CD8-positive, alpha-beta memory T cell (primary cell): ENCODE data around the gene CABCOCO1. TPM values are rescaled to one million over a fixed set of nuclear protein-coding genes. Genes with fewer than 3 reads are reported as not detected.

Experiments
- CTCF ChIA-PET: fragments of 350-600 bp; sonication (Branson Sonifier 250); formaldehyde crosslinking; loops from one replicate; lab custom pipeline; 2021; ENCODE audit warnings: antibody characterized with exemption; lab: Charles Lee
- POLR2A ChIA-PET: fragments of 350-600 bp; sonication (Branson Sonifier 250); formaldehyde crosslinking; loops from one replicate; lab custom pipeline; 2021; ENCODE audit warnings: antibody characterized with exemption; lab: Charles Lee
- DNase-seq, 5 donors: peaks; one replicate each; pipeline versions ENCODE4 v3.0.0 to v3.0.0-alpha.2; 2020 to 2022; ENCODE audit warnings: mixed read lengths in 1 of 5
- H3K27ac ChIP-seq: one replicate; pipeline ENCODE4 v1.7.0; 2013; ENCODE audit warnings: low read depth, mild to moderate bottlenecking, low read length, moderate library complexity
- H3K27me3 ChIP-seq: 2 replicates; pipeline ENCODE4 v1.7.0; 2013; ENCODE audit warnings: low read length, mild to moderate bottlenecking; ENCODE audit not compliant: insufficient read depth, poor library complexity, severe bottlenecking
- H3K36me3 ChIP-seq: 2 replicates; pipeline ENCODE4 v1.7.0; 2013; ENCODE audit warnings: mild to moderate bottlenecking, low read length, moderate library complexity; ENCODE audit not compliant: insufficient read depth
- H3K4me1 ChIP-seq: 2 replicates; pipeline ENCODE4 v1.7.0; 2013; ENCODE audit warnings: mild to moderate bottlenecking, low read length, moderate library complexity; ENCODE audit not compliant: insufficient read depth
- H3K4me3 ChIP-seq: 2 replicates; pipeline ENCODE4 v1.7.0; 2013; ENCODE audit warnings: mild to moderate bottlenecking, low read length
- H3K9me3 ChIP-seq: 2 replicates; pipeline ENCODE4 v1.7.0; 2013; ENCODE audit warnings: mild to moderate bottlenecking, low read length
- H3K27ac Mint-ChIP-seq, 8 donors: one replicate each; pipeline ENCODE4 v1.8.0; 2020 to 2021; ENCODE audit warnings: mixed read lengths in 8 of 8, mild to moderate bottlenecking in 6 of 8, inconsistent platforms in 3 of 8, moderate library complexity in 3 of 8
- H3K27me3 Mint-ChIP-seq, 2 donors: one replicate each; pipeline ENCODE4 v1.8.0; 2020 to 2021; ENCODE audit warnings: mixed read lengths in 2 of 2, mild to moderate bottlenecking in 1 of 2, moderate library complexity in 1 of 2
- H3K36me3 Mint-ChIP-seq, 3 donors: one replicate each; pipeline ENCODE4 v1.8.0; 2020 to 2021; ENCODE audit warnings: mixed read lengths in 3 of 3, inconsistent platforms in 1 of 3, mild to moderate bottlenecking in 1 of 3
- H3K4me1 Mint-ChIP-seq, 3 donors: one replicate each; pipeline ENCODE4 v1.8.0; 2020 to 2021; ENCODE audit warnings: mixed read lengths in 3 of 3, inconsistent platforms in 1 of 3, mild to moderate bottlenecking in 1 of 3
- H3K4me3 Mint-ChIP-seq, 7 donors: one replicate each; pipeline ENCODE4 v1.8.0; 2020 to 2021; ENCODE audit warnings: mixed read lengths in 7 of 7, mild to moderate bottlenecking in 6 of 7, moderate library complexity in 4 of 7, inconsistent platforms in 2 of 7
- H3K9me3 Mint-ChIP-seq, 5 donors: one replicate each; pipeline ENCODE4 v1.8.0; 2020 to 2022; ENCODE audit warnings: mixed read lengths in 5 of 5, mild to moderate bottlenecking in 3 of 5, moderate library complexity in 2 of 5, inconsistent platforms in 1 of 5
- polyA plus RNA-seq: library from polyadenylated mRNA; unstranded; fragments of 300-500 nt; fragmentation: Illumina TruSeq; gene quantifications from one replicate; pipeline ENCODE4 v1.2.3, GENCODE V29; 2021
- total RNA-seq, 2 experiments: library from RNA; stranded (reverse); gene quantifications; one replicate each; pipeline ENCODE4 v1.2.3, GENCODE V29; 2021

CABCOCO1 gene, protein sequence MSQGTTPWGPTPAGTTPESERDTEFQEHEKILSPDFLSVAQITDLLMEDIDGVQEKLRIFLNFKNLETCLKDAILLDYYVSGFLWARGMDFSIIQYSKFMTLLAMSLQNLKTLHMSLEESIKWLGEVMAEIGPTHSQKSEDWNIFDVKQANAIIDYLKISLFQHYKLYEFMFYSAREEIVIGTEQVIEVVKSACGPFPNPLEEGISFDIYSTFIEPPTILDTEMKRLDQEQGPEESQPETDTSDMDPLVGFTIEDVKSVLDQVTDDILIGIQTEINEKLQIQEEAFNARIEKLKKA
- total RNA-seq = not detected
- polyA plus RNA-seq = not detected

DNA sequence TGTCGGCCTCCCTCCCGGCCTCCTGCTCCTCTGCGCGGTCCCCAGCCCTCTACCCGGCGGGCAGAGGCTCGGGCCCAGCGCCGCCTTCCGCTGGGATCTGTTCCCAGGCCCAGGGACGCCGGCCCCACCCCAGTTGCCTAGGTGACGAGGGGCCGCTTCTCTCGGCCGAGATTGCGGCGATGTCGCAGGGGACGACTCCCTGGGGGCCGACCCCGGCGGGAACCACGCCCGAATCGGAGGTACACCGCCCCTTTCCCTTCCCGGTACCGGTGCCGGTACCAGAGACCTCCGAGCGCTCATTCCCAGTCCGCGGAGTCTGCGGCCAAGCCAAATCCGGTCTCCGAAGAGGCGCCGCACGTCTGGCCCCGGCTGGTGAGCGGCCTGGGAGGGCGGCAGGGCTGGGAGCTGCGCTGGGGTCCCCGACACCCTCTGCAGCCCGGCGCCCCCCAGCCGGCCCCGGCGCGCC lies at the start of gene CABCOCO1:
TSS of gene CABCOCO1 (plus strand) at position 136 of the 466 bp plus-strand sequence. CDS start at position 180, 44 bp downstream.
- DNase-seq = no peak
- Mint-ChIP-seq H3K36me3 (no peaks in the 10 kb centered on the region), H3K9me3 (no peaks in the 10 kb centered on the region), H3K27ac (no peak within 1 kb of the TSS), H3K4me3 (no peak within 1 kb of the TSS), H3K27me3 (peaks cover 15 to 46% of the 10 kb centered on the region in 2 donors), H3K4me1 (peaks cover 0 to 1% (median 0%) of the 10 kb centered on the region in 3 donors)
- Histone ChIP-seq H3K27ac (no peak within 1 kb of the TSS), H3K9me3 (no peaks in the 10 kb centered on the region), H3K27me3 (peaks cover 8% of the 10 kb centered on the region), H3K4me3 (no peak within 1 kb of the TSS), H3K36me3 (no peaks in the 10 kb centered on the region), H3K4me1 (no peaks in the 10 kb centered on the region)
- ChIA-PET POLR2A (no interaction called here), CTCF (no interaction called here)

DNA sequence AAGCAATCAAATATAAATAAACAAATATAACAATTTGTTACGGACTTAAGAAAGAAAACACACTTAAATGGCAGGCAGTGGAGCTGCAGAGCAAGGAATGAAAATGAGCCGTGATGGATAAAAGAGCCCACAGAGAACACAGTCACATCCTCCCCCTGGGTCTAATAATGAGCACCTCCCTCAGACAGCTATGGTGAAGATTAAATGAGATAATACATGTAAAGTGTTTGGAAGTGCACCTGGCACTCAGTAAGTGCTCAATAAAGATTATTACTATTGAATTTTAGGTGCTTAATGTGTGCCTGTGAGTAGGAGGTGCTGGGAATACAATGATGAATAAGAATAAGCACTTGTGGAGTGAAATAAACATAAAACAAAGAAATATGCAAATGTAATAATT lies 49.1 kb upstream of the CABCOCO1 start:
- no peaks in the 10 kb centered on the region for H3K9me3 Mint-ChIP-seq
- H3K36me3 Mint-ChIP-seq = no peaks in the 10 kb centered on the region
- H3K4me1 Mint-ChIP-seq = no peaks in the 10 kb centered on the region
- H3K4me3 ChIP-seq = no peak overlapping the region
- DNase-seq = no peak
- H3K4me3 Mint-ChIP-seq = no peak overlapping the region
- H3K36me3 ChIP-seq = no peaks in the 10 kb centered on the region
- no peaks in the 10 kb centered on the region for H3K9me3 ChIP-seq
- no peaks in the 10 kb centered on the region for H3K27me3 ChIP-seq
- peaks cover 0 to 10% of the 10 kb centered on the region in 2 donors for H3K27me3 Mint-ChIP-seq
- no peak overlapping the region for H3K27ac ChIP-seq
- POLR2A ChIA-PET = no interaction called here
- CTCF ChIA-PET = no interaction called here
- no peaks in the 10 kb centered on the region for H3K4me1 ChIP-seq
- no peak overlapping the region for H3K27ac Mint-ChIP-seq

DNA sequence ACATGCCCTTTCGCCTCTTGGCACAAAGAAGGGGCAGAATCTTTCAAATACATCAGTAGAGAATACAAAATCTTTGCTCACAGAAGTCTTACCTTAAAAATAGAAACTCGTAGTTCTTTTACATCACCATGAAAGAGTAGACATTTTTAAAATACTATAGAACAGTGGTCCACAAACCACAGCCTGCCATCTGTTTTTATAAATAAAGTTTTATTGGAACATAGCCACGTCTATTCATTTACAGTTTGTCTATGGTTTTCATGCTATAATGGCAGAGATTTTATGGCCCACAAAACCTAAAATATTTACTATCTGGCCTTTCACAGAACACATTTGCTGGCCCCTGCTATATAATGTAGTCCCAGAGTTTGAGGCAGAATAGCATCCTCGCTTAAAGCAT lies 46.1 kb upstream of the CABCOCO1 start:
- Histone ChIP-seq H3K27ac (no peak overlapping the region), H3K27me3 (no peaks in the 10 kb centered on the region), H3K4me1 (no peaks in the 10 kb centered on the region), H3K9me3 (no peaks in the 10 kb centered on the region), H3K4me3 (no peak overlapping the region), H3K36me3 (no peaks in the 10 kb centered on the region)
- Mint-ChIP-seq H3K36me3 (no peaks in the 10 kb centered on the region), H3K4me3 (no peak overlapping the region), H3K4me1 (no peaks in the 10 kb centered on the region), H3K27ac (no peak overlapping the region), H3K27me3 (peaks cover 4 to 19% of the 10 kb centered on the region in 2 donors), H3K9me3 (no peaks in the 10 kb centered on the region)
- ChIA-PET POLR2A (no interaction called here), CTCF (no interaction called here)
- no peak for DNase-seq

DNA sequence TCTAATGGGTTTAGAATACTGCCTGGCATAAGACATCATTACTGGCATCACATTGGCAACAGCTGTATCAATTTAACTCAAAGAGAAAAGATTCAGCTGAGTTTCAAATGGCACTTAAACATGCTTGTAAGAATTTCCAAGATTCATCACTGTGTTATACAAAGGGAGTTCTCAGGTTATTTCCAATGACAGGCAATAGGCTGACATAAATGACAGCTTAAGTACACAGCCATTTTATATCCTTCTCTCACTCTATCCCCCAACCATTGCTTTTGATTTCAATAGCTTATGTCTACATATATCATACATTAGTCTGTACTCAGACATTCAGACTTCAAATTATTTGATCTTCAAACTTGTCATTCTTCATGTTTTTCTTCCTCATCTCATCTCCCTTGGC lies 45.5 kb upstream of the CABCOCO1 start:
- H3K36me3 ChIP-seq = no peaks in the 10 kb centered on the region
- ChIA-PET POLR2A (no interaction called here), CTCF (no interaction called here)
- H3K9me3 Mint-ChIP-seq = no peaks in the 10 kb centered on the region
- H3K27me3 ChIP-seq = no peaks in the 10 kb centered on the region
- H3K27ac ChIP-seq = no peak overlapping the region
- H3K4me1 ChIP-seq = no peaks in the 10 kb centered on the region
- no peaks in the 10 kb centered on the region for H3K4me1 Mint-ChIP-seq
- no peak for DNase-seq
- no peaks in the 10 kb centered on the region for H3K9me3 ChIP-seq
- peaks cover 5 to 17% of the 10 kb centered on the region in 2 donors for H3K27me3 Mint-ChIP-seq
- H3K36me3 Mint-ChIP-seq = no peaks in the 10 kb centered on the region
- no peak overlapping the region for H3K4me3 ChIP-seq
- no peak overlapping the region for H3K4me3 Mint-ChIP-seq
- no peak overlapping the region for H3K27ac Mint-ChIP-seq

DNA sequence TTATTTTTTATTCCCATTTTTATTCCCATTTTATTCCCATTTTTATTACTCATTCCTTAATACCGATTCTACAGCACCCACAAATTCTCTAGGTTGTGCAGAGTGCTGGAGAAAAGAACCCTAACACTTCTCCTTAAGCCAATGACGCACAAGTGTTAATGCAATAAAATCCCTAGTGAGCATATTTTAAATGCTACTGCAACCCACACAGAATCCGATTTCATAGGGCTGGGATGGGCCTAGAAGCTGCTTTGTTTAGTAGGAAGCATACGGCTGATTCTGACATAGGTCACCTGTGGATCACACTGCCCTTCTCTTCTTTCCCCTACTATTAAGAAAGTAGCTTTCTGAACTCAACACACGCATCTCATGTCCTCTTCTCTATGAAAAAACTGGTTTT lies 45.1 kb upstream of the CABCOCO1 start:
- Histone ChIP-seq H3K4me1 (no peaks in the 10 kb centered on the region), H3K27me3 (no peaks in the 10 kb centered on the region), H3K27ac (no peak overlapping the region), H3K9me3 (no peaks in the 10 kb centered on the region), H3K36me3 (no peaks in the 10 kb centered on the region), H3K4me3 (no peak overlapping the region)
- Mint-ChIP-seq H3K4me1 (no peaks in the 10 kb centered on the region), H3K27me3 (peaks cover 5 to 17% of the 10 kb centered on the region in 2 donors), H3K27ac (no peak overlapping the region), H3K9me3 (no peaks in the 10 kb centered on the region), H3K36me3 (no peaks in the 10 kb centered on the region), H3K4me3 (no peak overlapping the region)
- DNase-seq = no peak
- ChIA-PET POLR2A (no interaction called here), CTCF (no interaction called here)

DNA sequence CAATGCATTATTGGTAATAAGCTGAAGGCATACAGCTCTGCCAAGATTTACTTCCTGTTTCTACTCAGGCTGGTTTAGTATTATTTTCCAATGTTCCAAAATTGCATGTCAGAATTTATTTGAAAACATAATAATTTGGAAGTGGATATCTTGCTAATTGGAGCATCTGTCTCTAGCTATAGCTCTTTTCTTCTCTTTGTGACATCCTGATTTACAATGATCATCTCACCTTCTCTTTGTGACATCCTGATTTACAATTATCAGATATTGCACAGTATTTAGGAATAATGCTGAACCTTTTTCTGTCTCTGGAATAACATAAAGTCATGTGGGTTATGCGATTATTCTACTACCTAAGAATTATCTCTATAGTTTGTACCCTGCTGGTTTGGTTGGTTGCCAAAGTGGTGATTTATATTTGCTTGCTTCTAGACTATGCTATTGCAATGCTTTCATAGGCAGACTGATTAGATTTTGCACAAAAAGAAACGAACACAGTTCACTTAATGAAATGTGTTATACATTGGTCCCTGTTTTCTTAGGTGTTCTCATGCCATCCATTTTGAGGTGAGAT lies 44.3 kb upstream of the CABCOCO1 start:
- no peak overlapping the region for H3K27ac Mint-ChIP-seq
- no peaks in the 10 kb centered on the region for H3K4me1 Mint-ChIP-seq
- Histone ChIP-seq H3K27me3 (no peaks in the 10 kb centered on the region), H3K9me3 (no peaks in the 10 kb centered on the region), H3K4me1 (no peaks in the 10 kb centered on the region), H3K4me3 (no peak overlapping the region), H3K27ac (no peak overlapping the region), H3K36me3 (no peaks in the 10 kb centered on the region)
- ChIA-PET CTCF (interaction anchor here (1.1 kb wide), 1 partner anchor 8 kb away, joined by 3 read pairs; no protein-coding TSS in a partner anchor), POLR2A (no interaction called here)
- no peak overlapping the region for H3K4me3 Mint-ChIP-seq
- H3K36me3 Mint-ChIP-seq = no peaks in the 10 kb centered on the region
- no peak for DNase-seq
- no peaks in the 10 kb centered on the region for H3K9me3 Mint-ChIP-seq
- H3K27me3 Mint-ChIP-seq = peaks cover 5 to 21% of the 10 kb centered on the region in 2 donors

DNA sequence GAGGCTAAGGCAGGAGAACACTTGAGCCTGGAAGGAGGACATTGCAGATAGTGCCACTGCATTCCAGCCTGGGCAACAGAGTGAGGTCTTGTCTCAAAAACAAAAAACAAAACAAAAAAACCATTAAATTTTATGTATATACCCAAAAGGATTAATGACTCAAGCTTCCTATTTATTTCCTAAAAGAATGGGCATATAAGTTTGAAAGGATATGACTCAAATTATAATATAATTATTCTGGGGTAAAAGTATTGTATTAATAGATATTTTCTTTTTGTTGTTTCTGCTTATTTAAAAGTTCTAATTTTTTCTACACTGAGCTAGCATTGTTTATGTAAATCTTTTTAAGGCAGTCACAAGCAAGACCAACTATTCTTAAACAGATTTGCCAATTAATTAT lies 42.2 kb upstream of the CABCOCO1 start:
- H3K4me1 Mint-ChIP-seq = peaks cover 0 to 2% (median 0%) of the 10 kb centered on the region in 3 donors
- Histone ChIP-seq H3K4me1 (no peaks in the 10 kb centered on the region), H3K9me3 (no peaks in the 10 kb centered on the region), H3K27ac (no peak overlapping the region), H3K4me3 (no peak overlapping the region), H3K27me3 (no peaks in the 10 kb centered on the region), H3K36me3 (no peaks in the 10 kb centered on the region)
- CTCF ChIA-PET = no interaction called here
- no peak overlapping the region for H3K4me3 Mint-ChIP-seq
- peaks cover 5 to 17% of the 10 kb centered on the region in 2 donors for H3K27me3 Mint-ChIP-seq
- DNase-seq = no peak
- H3K9me3 Mint-ChIP-seq = no peaks in the 10 kb centered on the region
- POLR2A ChIA-PET = no interaction called here
- H3K36me3 Mint-ChIP-seq = no peaks in the 10 kb centered on the region
- no peak overlapping the region for H3K27ac Mint-ChIP-seq

DNA sequence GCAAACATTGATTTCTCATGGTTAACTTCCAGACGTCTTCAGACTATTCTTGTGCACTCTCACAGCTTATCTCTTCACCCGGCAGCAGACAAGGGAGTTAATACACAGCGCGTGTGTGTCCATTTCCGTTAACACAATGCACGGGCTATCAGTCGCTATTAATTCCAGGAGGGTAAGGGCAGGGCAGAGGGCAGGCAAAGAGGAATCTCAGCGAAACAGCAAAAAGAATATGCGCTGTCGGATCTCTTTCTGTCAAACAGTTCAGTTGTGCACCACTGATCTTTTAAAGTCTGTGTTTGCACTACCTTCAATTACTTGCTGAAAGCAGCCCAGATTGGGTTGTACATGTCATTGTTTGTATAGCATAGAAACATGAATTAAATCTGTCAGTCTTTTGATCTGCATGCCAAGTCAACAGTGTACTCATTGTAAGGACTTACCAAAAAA lies 41.1 kb upstream of the CABCOCO1 start:
- Mint-ChIP-seq H3K4me3 (no peak overlapping the region), H3K36me3 (no peaks in the 10 kb centered on the region), H3K27me3 (peaks cover 7 to 26% of the 10 kb centered on the region in 2 donors), H3K9me3 (no peaks in the 10 kb centered on the region), H3K4me1 (peaks cover 0 to 2% (median 0%) of the 10 kb centered on the region in 3 donors), H3K27ac (peak overlapping the region in 1 of 8 donors; percentile 25)
- Histone ChIP-seq H3K36me3 (no peaks in the 10 kb centered on the region), H3K27ac (no peak overlapping the region), H3K4me1 (no peaks in the 10 kb centered on the region), H3K4me3 (no peak overlapping the region), H3K27me3 (no peaks in the 10 kb centered on the region), H3K9me3 (no peaks in the 10 kb centered on the region)
- ChIA-PET CTCF (no interaction called here), POLR2A (no interaction called here)
- DNase-seq = no peak
